Measurements from ENCODE around the gene PCDHGC4. TPM values are rescaled to one million over a fixed set of nuclear protein-coding genes. Genes with fewer than 3 reads are reported as not detected.

Gene PCDHGC4
- total RNA-seq, result under 1 TPM; 0.31 to 0.84 (median 0.45) TPM
- 0.27 TPM for total RNA-seq (2013)

DNA sequence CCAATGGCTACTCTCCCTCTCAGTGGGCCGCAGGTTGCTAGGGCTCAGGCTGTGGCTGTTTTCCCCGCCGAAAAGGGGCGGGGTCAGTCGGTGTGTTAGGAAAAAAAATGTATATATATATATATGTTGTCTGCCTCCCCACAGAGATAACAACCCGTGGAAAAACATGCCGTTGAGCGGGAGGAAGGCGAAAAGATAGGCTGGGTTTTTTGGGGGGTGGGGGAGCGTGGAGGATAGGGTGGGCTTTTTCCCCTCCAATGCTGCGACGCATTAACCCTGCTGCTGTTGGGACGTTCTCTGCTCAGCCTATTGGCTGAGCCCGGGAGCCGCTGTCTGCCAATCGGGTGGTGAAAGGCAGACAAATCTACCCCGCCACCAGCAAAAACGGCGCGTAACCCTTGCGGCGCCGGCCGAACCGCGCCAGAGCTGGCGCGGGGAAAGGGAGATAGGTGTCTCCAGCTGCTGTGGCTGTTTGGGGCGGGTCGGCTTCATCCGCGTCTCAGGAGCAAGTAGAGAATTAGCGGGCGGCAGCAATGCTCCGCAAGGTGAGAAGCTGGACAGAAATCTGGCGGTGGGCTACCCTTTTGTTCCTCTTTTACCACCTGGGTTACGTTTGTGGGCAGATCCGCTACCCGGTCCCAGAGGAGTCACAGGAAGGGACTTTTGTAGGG, at the start of gene PCDHGC4:
Gene PCDHGC4, plus strand, starts transcription at position 390 of the 671 bp plus-strand sequence. Its CDS starts 144 bp downstream, at position 534.
- Histone ChIP-seq H3K4me3 (ENCODE audit: low read length) (no peak within 1 kb of the TSS), H3K27me3 (ENCODE audit: control insufficient read depth, insufficient read depth, low read length) (peaks cover 22% of the 10 kb centered on the region), H3K9me3 (ENCODE audit: control insufficient read depth, insufficient read depth, low read length) (no peaks in the 10 kb centered on the region), H3K36me3 (ENCODE audit: control insufficient read depth, insufficient read depth, low read length) (no peaks in the 10 kb centered on the region), H3K27ac (ENCODE audit: low read length) (no peak within 1 kb of the TSS), H3K4me1 (ENCODE audit: control insufficient read depth, insufficient read depth, low read length) (peaks cover 10% of the 10 kb centered on the region)
- Mint-ChIP-seq H3K4me3 (no peak within 1 kb of the TSS), H3K27ac (no peak within 1 kb of the TSS), H3K27me3 (ENCODE audit: low read depth in 2 of 2) (peaks cover 45 to 60% of the 10 kb centered on the region in 2 donors), H3K4me1 (peaks cover 0 to 6% of the 10 kb centered on the region in 2 donors), H3K36me3 (no peaks in the 10 kb centered on the region), H3K9me3 (no peaks in the 10 kb centered on the region)
- 5% methylated on average over 34 of the region's 39 CpGs for WGBS (ENCODE audit: insufficient coverage)
- DNase-seq (no peak), ATAC-seq (no peak)
- TF ChIP-seq, protein P1, sequence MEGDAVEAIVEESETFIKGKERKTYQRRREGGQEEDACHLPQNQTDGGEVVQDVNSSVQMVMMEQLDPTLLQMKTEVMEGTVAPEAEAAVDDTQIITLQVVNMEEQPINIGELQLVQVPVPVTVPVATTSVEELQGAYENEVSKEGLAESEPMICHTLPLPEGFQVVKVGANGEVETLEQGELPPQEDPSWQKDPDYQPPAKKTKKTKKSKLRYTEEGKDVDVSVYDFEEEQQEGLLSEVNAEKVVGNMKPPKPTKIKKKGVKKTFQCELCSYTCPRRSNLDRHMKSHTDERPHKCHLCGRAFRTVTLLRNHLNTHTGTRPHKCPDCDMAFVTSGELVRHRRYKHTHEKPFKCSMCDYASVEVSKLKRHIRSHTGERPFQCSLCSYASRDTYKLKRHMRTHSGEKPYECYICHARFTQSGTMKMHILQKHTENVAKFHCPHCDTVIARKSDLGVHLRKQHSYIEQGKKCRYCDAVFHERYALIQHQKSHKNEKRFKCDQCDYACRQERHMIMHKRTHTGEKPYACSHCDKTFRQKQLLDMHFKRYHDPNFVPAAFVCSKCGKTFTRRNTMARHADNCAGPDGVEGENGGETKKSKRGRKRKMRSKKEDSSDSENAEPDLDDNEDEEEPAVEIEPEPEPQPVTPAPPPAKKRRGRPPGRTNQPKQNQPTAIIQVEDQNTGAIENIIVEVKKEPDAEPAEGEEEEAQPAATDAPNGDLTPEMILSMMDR (IDR thresholded peaks at IDR 0.05), result no peak
- intact Hi-C loops (cut with micrococcal nuclease), result no loop called here

DNA sequence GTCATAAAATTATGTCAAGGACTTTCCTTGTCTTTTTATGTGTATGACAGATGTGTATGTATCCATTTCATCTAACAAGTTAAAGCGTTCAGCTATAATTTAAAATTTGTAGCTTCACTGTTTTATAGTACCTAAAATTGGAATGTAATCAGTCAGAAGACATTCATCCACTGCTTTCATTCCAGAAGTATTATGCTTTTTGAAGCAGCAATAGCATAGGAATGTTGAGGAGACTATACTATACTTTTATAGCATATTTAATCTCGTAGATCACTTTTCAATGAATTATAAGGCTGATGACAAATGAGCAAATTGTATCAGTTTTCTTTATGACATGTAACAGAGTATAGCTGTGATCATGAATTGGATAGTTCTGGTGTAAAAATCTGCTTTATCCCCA, 47.6 kb upstream of the PCDHGC4 start:
- Mint-ChIP-seq H3K4me1 (no peaks in the 10 kb centered on the region), H3K9me3 (peaks cover 3 to 6% of the 10 kb centered on the region in 2 donors), H3K36me3 (no peaks in the 10 kb centered on the region), H3K27ac (no peak overlapping the region), H3K4me3 (no peak overlapping the region), H3K27me3 (ENCODE audit: low read depth in 2 of 2) (peaks cover 7 to 22% of the 10 kb centered on the region in 2 donors)
- H3K27ac ChIP-seq (ENCODE audit: low read length), result no peak overlapping the region
- H3K9me3 ChIP-seq (ENCODE audit: control insufficient read depth, insufficient read depth, low read length), result peaks cover 4% of the 10 kb centered on the region
- H3K27me3 ChIP-seq (ENCODE audit: control insufficient read depth, insufficient read depth, low read length), result peaks cover 24% of the 10 kb centered on the region
- TF ChIP-seq, protein P1 (IDR thresholded peaks at IDR 0.05), result no peak
- no CpG with 5 or more reads among the region's 2 CpGs for WGBS (ENCODE audit: insufficient coverage)
- DNase-seq, result no peak
- no peaks in the 10 kb centered on the region for H3K36me3 ChIP-seq (ENCODE audit: control insufficient read depth, insufficient read depth, low read length)
- H3K4me1 ChIP-seq (ENCODE audit: control insufficient read depth, insufficient read depth, low read length), result no peaks in the 10 kb centered on the region
- intact Hi-C loops (cut with micrococcal nuclease), result no loop called here
- no peak overlapping the region for H3K4me3 ChIP-seq (ENCODE audit: low read length)
- ATAC-seq, result no peak

DNA sequence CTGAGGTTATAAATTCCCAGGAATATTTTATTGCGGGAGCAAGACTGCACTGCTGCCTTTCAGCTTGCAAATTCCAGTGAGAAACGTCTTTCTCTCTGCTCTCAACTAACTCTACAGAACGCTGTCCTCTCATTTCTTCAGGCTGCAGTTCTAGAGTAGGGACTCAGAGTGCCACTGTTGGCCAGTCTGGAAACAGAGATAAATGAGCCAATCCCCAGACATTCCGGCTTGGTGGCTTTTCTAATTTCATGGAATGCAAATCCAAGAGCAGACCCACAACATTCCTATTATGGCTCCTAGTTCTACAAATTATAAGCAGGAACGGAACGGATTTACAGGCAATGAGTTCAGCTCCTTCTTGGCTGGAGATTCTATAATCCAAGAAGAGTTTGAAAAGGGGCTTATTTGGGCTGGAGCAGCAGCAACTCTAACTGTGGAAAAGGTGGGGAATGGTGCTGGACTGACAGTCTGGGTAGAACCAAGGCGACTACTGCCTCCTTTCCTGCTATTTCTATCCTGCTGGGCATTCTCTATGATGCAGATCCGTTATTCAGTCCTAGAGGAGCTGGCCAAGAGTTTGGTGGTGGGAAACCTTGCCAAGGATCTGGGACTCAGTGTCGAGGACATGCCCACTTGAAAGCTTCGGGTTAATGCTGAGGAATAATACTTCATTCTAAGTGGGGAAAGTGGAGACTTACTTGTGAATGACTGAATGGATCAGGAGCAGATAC, 45.3 kb upstream of the PCDHGC4 start:
- 74% methylated on average over 10 of the region's 10 CpGs for WGBS (ENCODE audit: insufficient coverage)
- ATAC-seq, result no peak
- Histone ChIP-seq H3K36me3 (ENCODE audit: control insufficient read depth, insufficient read depth, low read length) (no peaks in the 10 kb centered on the region), H3K27me3 (ENCODE audit: control insufficient read depth, insufficient read depth, low read length) (peaks cover 13% of the 10 kb centered on the region), H3K4me1 (ENCODE audit: control insufficient read depth, insufficient read depth, low read length) (no peaks in the 10 kb centered on the region), H3K4me3 (ENCODE audit: low read length) (no peak overlapping the region), H3K9me3 (ENCODE audit: control insufficient read depth, insufficient read depth, low read length) (no peaks in the 10 kb centered on the region), H3K27ac (ENCODE audit: low read length) (no peak overlapping the region)
- no peaks in the 10 kb centered on the region for H3K4me1 Mint-ChIP-seq
- DNase-seq, result no peak
- intact Hi-C loops (cut with micrococcal nuclease), result no loop called here
- TF ChIP-seq, protein P1 (IDR thresholded peaks at IDR 0.05), result no peak
- H3K27ac Mint-ChIP-seq, result no peak overlapping the region
- H3K9me3 Mint-ChIP-seq, result peaks cover 0 to 2% of the 10 kb centered on the region in 2 donors
- H3K4me3 Mint-ChIP-seq, result no peak overlapping the region
- H3K36me3 Mint-ChIP-seq, result no peaks in the 10 kb centered on the region
- peaks cover 3 to 12% of the 10 kb centered on the region in 2 donors for H3K27me3 Mint-ChIP-seq (ENCODE audit: low read depth in 2 of 2)

Data from natural killer cell (primary cell).